K562 (cell line): ENCODE data around the gene MPDU1. TPM values are rescaled to one million over a fixed set of nuclear protein-coding genes. Genes with fewer than 3 reads are reported as not detected.

Experiments
- ATAC-seq: fragments of 200-7000 bp; cut with Tn5 transposase; 3 replicates; pipeline ENCODE4 v1.9.1; 2020; ENCODE audit warnings: moderate library complexity
- BruUV-seq: library from RNA; stranded (reverse); fragments of 400-500 nt; replicated peaks from 2 replicates; lab custom pipeline; 2021; lab: Mats Ljungman, UMichigan
- CTCF ChIA-PET: fragments of 300-600 bp; formaldehyde crosslinking; extraction: SDS; loops from one replicate; lab custom pipeline; 2021; ENCODE audit warnings: low intra/inter-chr PET ratio; lab: Yijun Ruan, JAX
- POLR2A ChIA-PET: fragments of 300-600, 350-650 bp; sonication (Branson Sonifier 250); formaldehyde crosslinking; extraction: SDS; loops from one replicate; lab custom pipeline; 2021; ENCODE audit warnings: antibody characterized with exemption, inconsistent platforms; lab: Yijun Ruan, JAX
- DNase-seq, 4 experiments: peaks; one replicate each; pipeline versions ENCODE4 v3.0.0 to v3.0.0-alpha.2; 2011 to 2018; ENCODE audit warnings: low spot score in 3 of 4, mixed read lengths in 3 of 4; ENCODE audit errors: extremely low read depth in 1 of 4
- FAIRE-seq: peaks from 2 replicates; lab custom pipeline; 2011; peaks lifted over from hg19 to GRCh38; lab: Jason Lieb, UNC
- H2AFZ ChIP-seq: 2 replicates; pipeline ENCODE4 v1.6.0; 2011; ENCODE audit warnings: low read depth, low read length, control low read depth, inconsistent platforms
- H3K27ac ChIP-seq: fragments of 200-600 bp; 3 replicates; pipeline ENCODE4 v1.8.0; 2011; ENCODE audit warnings: low read depth, mild to moderate bottlenecking, control low read depth, inconsistent platforms, low read length, moderate library complexity, mixed read lengths; ENCODE audit errors: extremely low read depth
- H3K27me3 ChIP-seq, 2 experiments: fragments of 300-600 bp in 1 of 2; 2 replicates in 1 of 2; 3 replicates in 1 of 2; pipeline versions ENCODE4 v1.6.0 to v1.8.0; 2011; ENCODE audit warnings: inconsistent platforms in 2 of 2, low read length in 2 of 2, mild to moderate bottlenecking in 1 of 2, mixed read lengths in 1 of 2, moderate library complexity in 1 of 2; ENCODE audit not compliant: control insufficient read depth in 2 of 2, insufficient read depth in 2 of 2
- H3K36me3 ChIP-seq: fragments of 300-600 bp; 3 replicates; pipeline ENCODE4 v1.8.0; 2011; ENCODE audit warnings: mild to moderate bottlenecking, low read length, inconsistent platforms; ENCODE audit not compliant: control insufficient read depth, insufficient read depth
- H3K4me1 ChIP-seq, 2 experiments: fragments of 200-600 bp in 1 of 2; replicated peaks in 1 of 2; 2 replicates in 1 of 2; 3 replicates in 1 of 2; pipeline versions ENCODE4 v1.5.1 to v1.8.0; 2011; ENCODE audit warnings: inconsistent platforms in 2 of 2, low read length in 2 of 2, mild to moderate bottlenecking in 1 of 2, mixed read lengths in 1 of 2, moderate library complexity in 1 of 2; ENCODE audit not compliant: control insufficient read depth in 2 of 2, insufficient read depth in 2 of 2
- H3K4me2 ChIP-seq: 2 replicates; pipeline ENCODE4 v1.6.1; 2011; ENCODE audit warnings: low read length, control low read depth, inconsistent platforms, mixed read lengths; ENCODE audit not compliant: insufficient read depth
- H3K4me3 ChIP-seq: fragments of 200-600 bp; sonication (generic), shearing (Covaris generic); 2 replicates; pipeline ENCODE4 v1.5.1; 2016; ENCODE audit warnings: control low read depth, inconsistent platforms
- H3K79me2 ChIP-seq: fragments of 200-600 bp; 3 replicates; pipeline ENCODE4 v1.8.0; 2011; ENCODE audit warnings: low read length, inconsistent platforms; ENCODE audit not compliant: control insufficient read depth, insufficient read depth
- H3K9ac ChIP-seq, 2 experiments: 2 replicates each; pipeline versions ENCODE4 v1.6.0 to v1.6.1; 2011; ENCODE audit warnings: low read depth in 2 of 2, low read length in 2 of 2, control low read depth in 1 of 2, inconsistent platforms in 1 of 2, mild to moderate bottlenecking in 1 of 2, mixed read lengths in 1 of 2; ENCODE audit not compliant: insufficient read depth in 1 of 2
- H3K9me1 ChIP-seq: one replicate; pipeline ENCODE4 v1.6.0; 2011; ENCODE audit warnings: inconsistent platforms, mild to moderate bottlenecking, low read length, moderate library complexity; ENCODE audit not compliant: control insufficient read depth, insufficient read depth
- H3K9me3 ChIP-seq: replicated peaks from 2 replicates; pipeline ENCODE4 v1.5.1; 2011; ENCODE audit warnings: low read depth, low read length, inconsistent platforms; ENCODE audit not compliant: control insufficient read depth, insufficient read depth
- H4K20me1 ChIP-seq: replicated peaks from 2 replicates; pipeline ENCODE4 v1.6.1; 2011; ENCODE audit warnings: low read length, inconsistent platforms, mixed read lengths; ENCODE audit not compliant: control insufficient read depth, insufficient read depth
- NCOA2 ChIP-seq, 2 experiments: fragments of 450-650 bp; IDR thresholded peaks; 2 replicates each; pipeline ENCODE4 v1.6.1; 2018; ENCODE audit warnings: mild to moderate bottlenecking in 2 of 2, moderate library complexity in 1 of 2; ENCODE audit not compliant: partially characterized antibody in 2 of 2
- POLR2G ChIP-seq: fragments of 200-400 bp; formaldehyde crosslinking; IDR thresholded peaks from 2 replicates; pipeline ENCODE4 v1.6.1; 2017; ENCODE audit warnings: low read depth, mild to moderate bottlenecking, antibody characterized with exemption, low read length, moderate library complexity
- RAD21 ChIP-seq, 2 experiments: fragments of 250-450 bp in 1 of 2; fragments of 450-650 bp in 1 of 2; sonication (Bioruptor Pico) in 1 of 2; formaldehyde crosslinking in 1 of 2; IDR thresholded peaks in 1 of 2; conservative IDR thresholded peaks in 1 of 2; 2 replicates each; pipeline versions ENCODE4 v1.4.0 to v1.8.0; 2020 to 2022; ENCODE audit warnings: mild to moderate bottlenecking in 2 of 2, moderate library complexity in 1 of 2
- ZBTB7A ChIP-seq: IDR thresholded peaks from 2 replicates; pipeline ENCODE4 v1.6.1; 2011; ENCODE audit warnings: low read depth, mild to moderate bottlenecking, low read length, moderate library complexity, borderline replicate concordance; ENCODE audit not compliant: control insufficient read depth
- ZNF384 ChIP-seq: IDR thresholded peaks from 2 replicates; pipeline ENCODE4 v1.6.1; 2012; ENCODE audit warnings: low read depth, low read length, improper control_type of control experiment
- WGBS: fragments of 100-300 bp; shearing (Covaris generic); methylation state at CpG from one replicate; pipeline ENCODE4 v1.1.6; 2016; ENCODE audit warnings: low coverage, mixed read lengths; ENCODE audit not compliant: insufficient coverage; ENCODE audit errors: missing lambda C conversion rate; 5-methylcytosine and 5-hydroxymethylcytosine counted together
- in situ Hi-C: fragments of 300-500 bp; cut with MboI; formaldehyde crosslinking; loops from 4 replicates; pipeline ENCODE4 v1.15.0; 2018; ENCODE audit warnings: inconsistent platforms, mixed read lengths
- intact Hi-C: fragments of 100-400 bp; cut with micrococcal nuclease; formaldehyde crosslinking; loops from 2 replicates; pipeline ENCODE4 v1.14.2; 2022
- polyA plus RNA-seq, 8 experiments: library from polyadenylated mRNA; depleted of rRNA in 4 of 8; stranded (reverse) in 5 of 8; unstranded in 3 of 8; fragments of >200 nt; fragmentation: Nextera tagmentation in 2 of 8; fragmentation: Illumina TruSeq in 1 of 8; extraction: Ambion mirVana in 2 of 8; extraction: Trizol in 1 of 8; gene quantifications; 2 replicates each; pipeline versions ENCODE4 v1.2.1 to v1.2.3, GENCODE V29; 2011 to 2014; ENCODE audit warnings: inconsistent platforms in 1 of 8, missing spikeins in 1 of 8
- total RNA-seq, 7 experiments: library from RNA; depleted of rRNA in 6 of 7; stranded (reverse); fragments of >200 nt in 6 of 7; fragmentation: Illumina TruSeq in 2 of 7; extraction: Trizol in 2 of 7; gene quantifications; 2 replicates each; pipeline versions ENCODE4 v1.2.1 to v1.2.3, GENCODE V29; 2011 to 2021; ENCODE audit warnings: low replicate concordance in 1 of 7

The MPDU1 gene
- total and polyA plus RNA-seq, 9 of the 15 experiments (the other 6 are each of a cell fraction or from before 2014, with no cell fraction given), result 4.9 to 179 (median 77.1) TPM

DNA sequence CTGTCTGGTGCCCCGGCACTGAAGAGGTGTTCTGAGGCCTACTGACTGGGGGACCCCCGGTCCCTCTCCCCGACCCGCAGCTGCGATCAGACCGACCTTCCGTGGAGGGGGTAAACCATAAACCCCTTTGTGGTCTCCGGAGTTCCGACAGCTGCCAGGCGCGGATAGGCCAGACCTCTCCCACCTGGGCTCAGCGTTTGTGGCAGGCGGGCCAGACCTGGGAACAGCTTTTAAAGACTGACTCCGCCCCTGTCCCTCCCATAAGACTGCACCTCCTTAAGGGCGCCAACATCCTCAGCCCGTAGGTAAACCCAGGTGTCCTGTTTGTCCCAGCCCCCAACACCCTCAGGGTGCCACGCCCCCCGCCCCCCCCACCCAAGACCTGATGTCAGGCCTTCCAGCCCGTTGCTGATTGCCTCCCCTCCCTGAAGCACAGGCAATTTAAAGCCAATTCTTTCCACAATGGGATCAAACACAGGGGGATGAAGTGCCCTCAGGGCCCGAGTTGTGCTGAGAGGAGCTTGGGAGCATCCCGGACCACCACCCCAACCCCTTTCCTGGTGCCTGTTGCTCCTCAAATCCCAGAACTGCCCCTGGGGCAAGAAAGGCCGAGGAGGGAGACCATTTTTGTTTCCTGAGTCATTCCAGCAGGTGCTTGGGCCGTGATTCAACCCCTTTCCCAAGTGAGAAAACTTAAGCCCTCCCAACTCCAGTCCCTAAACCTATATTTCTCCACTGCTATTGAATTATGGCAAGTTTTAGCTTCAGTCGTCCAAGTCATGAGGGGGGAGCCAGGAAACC lies 6.4 kb downstream of the MPDU1 start, which contains the start of gene SOX15:
Gene SOX15 (minus strand): TSS at position 204 of the 801 bp plus-strand sequence. CDS start 418 bp downstream, outside the sequence.
- WGBS, result 70% methylated on average over 6 of the region's 24 CpGs
- no TSS peak for BruUV-seq
- no peak for ATAC-seq
- Histone ChIP-seq H3K4me3 (no peak within 1 kb of the TSS), H3K79me2 (peaks cover 40% of the 10 kb centered on the region), H3K27ac (no peak within 1 kb of the TSS), H2AFZ (no peak within 1 kb of the TSS), H3K4me1 (peaks cover 28 to 46% of the 10 kb centered on the region in 2 experiments)
- POLR2A ChIA-PET, result interaction anchor here (0.9 to 1.7 kb wide), 6 partner anchors 9 to 70 kb away, joined by 3 to 6 read pairs (median 3); partner anchors contain the start of genes CD68 and FXR2
- TF ChIP-seq POLR2G (peak; percentile 11), ZNF384 (no peak)
- TF ChIP-seq, all 486 proteins: peak for 1
- Histone ChIP-seq H3K4me2 (no peak within 1 kb of the TSS), H3K36me3 (peaks cover 80% of the 10 kb centered on the region), H3K9ac (0 out of 4 replicates have a peak within 1 kb of the TSS, but pooled peaks of 1 of the 2 experiments have one; percentile 49), H3K9me3 (no peaks in the 10 kb centered on the region), H4K20me1 (no peaks in the 10 kb centered on the region), H3K9me1 (no peaks in the 10 kb centered on the region), H3K27me3 (no peaks in the 10 kb centered on the region)
- in situ Hi-C loops (no loop called here), intact Hi-C loops (loop anchor here (5.0 kb wide), 1 partner anchor 97 kb away; the partner anchor contains the start of genes TP53 and WRAP53)
- CTCF ChIA-PET, result no interaction called here
- DNase-seq (no peak), FAIRE-seq (no peak)

GRCh38 chr17:7590743-7591142 lies 7.1 kb downstream of the MPDU1 start:
- Histone ChIP-seq H3K4me2 (no peak overlapping the region), H3K4me1 (peaks cover 27 to 42% of the 10 kb centered on the region in 2 experiments), H3K9ac (0 out of 4 replicates have a peak overlapping the region, but pooled peaks of 1 of the 2 experiments have one; percentile 49), H3K27ac (no peak overlapping the region), H3K79me2 (peaks cover 33% of the 10 kb centered on the region), H3K27me3 (no peaks in the 10 kb centered on the region), H3K36me3 (peaks cover 86% of the 10 kb centered on the region), H2AFZ (no peak overlapping the region), H3K9me1 (no peaks in the 10 kb centered on the region), H3K4me3 (no peak overlapping the region), H4K20me1 (no peaks in the 10 kb centered on the region), H3K9me3 (no peaks in the 10 kb centered on the region)
- BruUV-seq, result no TSS peak
- in situ Hi-C loops, result no loop called here
- FAIRE-seq (no peak), ATAC-seq (no peak), DNase-seq (no peak)
- TF ChIP-seq ZBTB7A (0 out of 2 replicates have a peak, but pooled peaks have one; percentile 8), POLR2G (peak; percentile 60), RAD21 (CRISPR knock-in tag; conservative IDR thresholded peaks at IDR 0.05 in 1 of 2, IDR thresholded peaks at IDR 0.05 in 1 of 2) (no peak), NCOA2 (IDR thresholded peaks at IDR 0.05; ENCODE audit: partially characterized antibody in 2 of 2) (no peak)
- intact Hi-C loops, result no loop called here
- 86% methylated on average over 1 of the region's 4 CpGs for WGBS
- ChIA-PET POLR2A (interaction anchor here (0.9 to 1.1 kb wide), 2 partner anchors 17 to 24 kb away, joined by 3 read pairs; partner anchors contain the start of gene FXR2), CTCF (no interaction called here)
